CD4-positive, alpha-beta T cell (primary cell): ENCODE results near the gene UNC13A. TPM values are rescaled to one million over a fixed set of nuclear protein-coding genes. Genes with fewer than 3 reads are reported as not detected.

Experiments
- ATAC-seq: fragments of 200-7000 bp; cut with Tn5 transposase; one replicate; pipeline ENCODE4 v1.10.0; 2022; ENCODE audit warnings: mild to moderate bottlenecking; ENCODE audit not compliant: poor library complexity
- CTCF ChIA-PET: fragments of 350-600 bp; sonication (Branson Sonifier 250); formaldehyde crosslinking; loops from one replicate; lab custom pipeline; 2021; ENCODE audit warnings: antibody characterized with exemption, inconsistent platforms; lab: Charles Lee
- POLR2A ChIA-PET: fragments of 350-600 bp; sonication (Branson Sonifier 250); formaldehyde crosslinking; loops from one replicate; lab custom pipeline; 2021; ENCODE audit warnings: antibody characterized with exemption, inconsistent platforms; lab: Charles Lee
- DNase-seq, 14 experiments: peaks; one replicate each; pipeline ENCODE4 v3.0.0-alpha.2; 2013 to 2020; ENCODE audit warnings: mixed read lengths in 2 of 14
- H3K27ac ChIP-seq, 2 donors: one replicate each; pipeline versions ENCODE4 v1.5.1 to v1.7.0; 2013; ENCODE audit warnings: low read length in 2 of 2, low read depth in 1 of 2, mild to moderate bottlenecking in 1 of 2
- H3K27me3 ChIP-seq, 2 experiments: 1 replicate in 1 of 2; 2 replicates in 1 of 2; pipeline versions ENCODE4 v1.6.1 to v1.7.0; 2013; ENCODE audit warnings: low read length in 2 of 2, control low read depth in 1 of 2, mild to moderate bottlenecking in 1 of 2, moderate library complexity in 1 of 2; ENCODE audit not compliant: insufficient read depth in 2 of 2, control insufficient read depth in 1 of 2
- H3K36me3 ChIP-seq: one replicate; pipeline ENCODE4 v1.6.1; 2013; ENCODE audit warnings: low read length, control low read depth; ENCODE audit not compliant: insufficient read depth
- H3K4me1 ChIP-seq: one replicate; pipeline ENCODE4 v1.6.1; 2013; ENCODE audit warnings: low read length, control low read depth; ENCODE audit not compliant: insufficient read depth
- H3K4me3 ChIP-seq: one replicate; pipeline ENCODE4 v1.5.1; 2013; ENCODE audit warnings: mild to moderate bottlenecking, low read length, moderate library complexity
- H3K9me3 ChIP-seq, 2 experiments: 1 replicate in 1 of 2; 2 replicates in 1 of 2; pipeline versions ENCODE4 v1.6.1 to v1.7.0; 2013; ENCODE audit warnings: low read length in 2 of 2, mild to moderate bottlenecking in 2 of 2, control low read depth in 1 of 2, moderate library complexity in 1 of 2; ENCODE audit not compliant: control insufficient read depth in 1 of 2, insufficient read depth in 1 of 2
- H3K27ac Mint-ChIP-seq: one replicate; pipeline ENCODE4 v1.8.0; 2020; ENCODE audit warnings: mixed read lengths
- H3K27me3 Mint-ChIP-seq: one replicate; pipeline ENCODE4 v1.8.0; 2021; ENCODE audit warnings: mixed read lengths
- H3K36me3 Mint-ChIP-seq: one replicate; pipeline ENCODE4 v1.8.0; 2021; ENCODE audit warnings: low read depth, mixed read lengths
- H3K4me1 Mint-ChIP-seq: one replicate; pipeline ENCODE4 v1.8.0; 2021; ENCODE audit warnings: low read depth, mixed read lengths
- H3K4me3 Mint-ChIP-seq: one replicate; pipeline ENCODE4 v1.8.0; 2020; ENCODE audit warnings: mild to moderate bottlenecking, mixed read lengths
- H3K9me3 Mint-ChIP-seq: one replicate; pipeline ENCODE4 v1.8.0; 2020; ENCODE audit warnings: mixed read lengths
- intact Hi-C, 2 experiments: fragments of 100-400 bp; cut with DNase I in 1 of 2; cut with micrococcal nuclease in 1 of 2; formaldehyde crosslinking; loops; one replicate each; pipeline versions ENCODE4 v1.15.1 to v1.9.0; 2023 to 2025; cut with DNase I, micrococcal nuclease
- total RNA-seq, 174 experiments: library from RNA in 2 of 174; stranded (reverse) in 2 of 174; gene quantifications; one replicate each; pipeline ENCODE4 v1.2.3 and lab custom pipeline; 2021 to 2026
- TF ChIP-seq, protein P1 (sequence below): fragments of 200-600 bp; IDR thresholded peaks from one replicate; pipeline ENCODE4 v1.8.0; 2022; ENCODE audit warnings: antibody characterized with exemption, mild to moderate bottlenecking

The UNC13A gene
- total RNA-seq, 2 experiments from 2014 or later, result 0.11 to 0.14 TPM

DNA sequence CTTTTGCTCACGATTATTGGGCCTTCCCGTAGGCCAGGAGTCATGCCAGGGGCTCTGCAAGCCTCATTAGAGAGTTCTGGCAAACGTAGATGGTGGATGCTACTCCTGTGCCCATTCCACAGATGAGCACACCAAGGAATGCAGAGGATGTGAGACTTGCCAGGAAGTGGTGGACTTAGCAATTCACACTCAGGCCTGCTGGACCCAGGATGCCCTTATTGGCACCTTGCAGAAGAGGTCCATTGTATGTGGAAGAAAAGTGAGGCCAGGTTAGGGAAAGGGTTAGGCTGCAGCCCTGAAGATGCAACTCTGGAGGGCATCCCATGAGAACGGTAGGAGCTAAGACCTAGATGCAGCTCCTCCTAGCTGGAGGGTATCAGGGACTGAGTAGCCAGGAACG is 5.9 kb downstream of the UNC13A start:
- intact Hi-C loops, result no loop called here
- H3K27me3 ChIP-seq, result peaks cover 58 to 74% of the 10 kb centered on the region in 2 experiments
- POLR2A ChIA-PET, result no interaction called here
- CTCF ChIA-PET, result no interaction called here
- H3K4me3 ChIP-seq, result no peak overlapping the region
- H3K9me3 Mint-ChIP-seq, result no peaks in the 10 kb centered on the region
- H3K36me3 ChIP-seq, result no peaks in the 10 kb centered on the region
- H3K4me1 ChIP-seq, result peaks cover 24% of the 10 kb centered on the region
- H3K9me3 ChIP-seq, result peaks cover 0 to 14% of the 10 kb centered on the region in 2 experiments
- no peak overlapping the region for H3K4me3 Mint-ChIP-seq
- ATAC-seq (no peak), DNase-seq (no peak)
- no peaks in the 10 kb centered on the region for H3K36me3 Mint-ChIP-seq
- no peak overlapping the region for H3K27ac Mint-ChIP-seq
- peaks cover 89% of the 10 kb centered on the region for H3K27me3 Mint-ChIP-seq
- H3K27ac ChIP-seq, result no peak overlapping the region
- TF ChIP-seq, protein P1, sequence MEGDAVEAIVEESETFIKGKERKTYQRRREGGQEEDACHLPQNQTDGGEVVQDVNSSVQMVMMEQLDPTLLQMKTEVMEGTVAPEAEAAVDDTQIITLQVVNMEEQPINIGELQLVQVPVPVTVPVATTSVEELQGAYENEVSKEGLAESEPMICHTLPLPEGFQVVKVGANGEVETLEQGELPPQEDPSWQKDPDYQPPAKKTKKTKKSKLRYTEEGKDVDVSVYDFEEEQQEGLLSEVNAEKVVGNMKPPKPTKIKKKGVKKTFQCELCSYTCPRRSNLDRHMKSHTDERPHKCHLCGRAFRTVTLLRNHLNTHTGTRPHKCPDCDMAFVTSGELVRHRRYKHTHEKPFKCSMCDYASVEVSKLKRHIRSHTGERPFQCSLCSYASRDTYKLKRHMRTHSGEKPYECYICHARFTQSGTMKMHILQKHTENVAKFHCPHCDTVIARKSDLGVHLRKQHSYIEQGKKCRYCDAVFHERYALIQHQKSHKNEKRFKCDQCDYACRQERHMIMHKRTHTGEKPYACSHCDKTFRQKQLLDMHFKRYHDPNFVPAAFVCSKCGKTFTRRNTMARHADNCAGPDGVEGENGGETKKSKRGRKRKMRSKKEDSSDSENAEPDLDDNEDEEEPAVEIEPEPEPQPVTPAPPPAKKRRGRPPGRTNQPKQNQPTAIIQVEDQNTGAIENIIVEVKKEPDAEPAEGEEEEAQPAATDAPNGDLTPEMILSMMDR, result no peak
- H3K4me1 Mint-ChIP-seq, result peaks cover 1% of the 10 kb centered on the region

DNA sequence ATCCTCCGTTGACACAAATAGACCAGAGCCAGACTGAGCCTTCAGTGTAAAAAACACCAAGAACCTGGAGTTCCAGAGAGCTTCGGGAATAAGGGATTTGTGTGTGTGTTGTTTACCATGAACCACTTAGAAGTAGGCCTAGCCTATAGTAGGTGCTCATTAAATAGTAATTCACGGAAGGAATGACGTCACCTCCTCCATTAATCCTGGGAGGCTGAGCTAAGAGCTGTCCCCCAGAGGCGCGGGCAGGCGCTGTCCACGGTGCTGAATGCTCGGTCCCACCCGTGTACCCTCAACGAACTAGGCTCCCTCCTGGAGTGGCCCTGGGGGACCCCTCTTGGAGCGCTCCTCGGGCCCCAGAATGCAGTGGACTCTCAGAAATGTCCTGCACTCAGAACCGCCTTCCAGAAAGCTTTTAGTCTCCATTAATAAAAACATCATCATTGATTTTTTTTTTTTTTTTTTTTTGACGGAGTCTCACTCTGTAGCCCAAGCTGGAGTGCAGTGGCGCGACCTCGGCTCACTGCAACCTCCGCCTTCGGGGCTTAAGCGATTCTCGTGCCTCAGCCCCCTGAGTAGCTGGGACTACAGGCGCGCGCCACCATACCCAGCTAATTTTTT is 6.5 kb downstream of the UNC13A start:
- no peaks in the 10 kb centered on the region for H3K36me3 ChIP-seq
- POLR2A ChIA-PET, result no interaction called here
- Mint-ChIP-seq H3K9me3 (no peaks in the 10 kb centered on the region), H3K27me3 (peaks cover 90% of the 10 kb centered on the region), H3K4me1 (no peaks in the 10 kb centered on the region), H3K4me3 (no peak overlapping the region), H3K36me3 (no peaks in the 10 kb centered on the region), H3K27ac (no peak overlapping the region)
- DNase-seq (peak in 8 of 14 experiments; percentile 13 to 57 (median 36)), ATAC-seq (no peak)
- H3K4me3 ChIP-seq, result no peak overlapping the region
- H3K27me3 ChIP-seq, result peaks cover 53 to 67% of the 10 kb centered on the region in 2 experiments
- H3K27ac ChIP-seq, result no peak overlapping the region
- CTCF ChIA-PET, result no interaction called here
- peaks cover 18% of the 10 kb centered on the region for H3K4me1 ChIP-seq
- peaks cover 0 to 8% of the 10 kb centered on the region in 2 experiments for H3K9me3 ChIP-seq
- TF ChIP-seq, protein P1, result no peak
- intact Hi-C loops, result no loop called here

DNA sequence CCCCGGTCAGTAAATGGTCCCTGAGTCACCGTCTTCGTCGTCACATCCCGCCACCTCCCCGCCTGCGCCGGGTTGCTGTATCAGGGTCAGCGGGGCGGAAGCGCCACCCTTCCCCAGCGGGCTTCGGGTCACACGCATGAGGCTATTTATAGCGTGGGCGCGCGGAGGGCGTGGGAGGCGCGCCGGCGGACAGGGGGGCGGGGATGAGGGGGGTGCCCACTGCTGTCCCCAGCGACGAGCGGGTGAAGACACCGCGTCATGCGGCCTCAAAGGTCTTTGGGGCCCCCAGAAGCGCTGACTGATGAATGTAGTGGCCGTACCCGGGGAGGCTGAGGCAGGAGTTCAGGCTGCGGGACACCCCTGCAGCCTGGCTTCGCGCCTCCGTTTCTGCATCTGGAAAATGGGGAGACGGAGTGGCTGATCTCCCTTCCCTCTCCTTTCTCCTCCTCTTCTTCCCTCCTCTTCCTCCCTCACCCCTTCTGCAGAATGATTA is 7.9 kb downstream of the UNC13A start:
- no peak overlapping the region for H3K4me3 ChIP-seq
- peaks cover 85% of the 10 kb centered on the region for H3K27me3 Mint-ChIP-seq
- intact Hi-C loops, result no loop called here

More for the DNA sequence above, 7.9 kb downstream of the UNC13A start:
- no peaks in the 10 kb centered on the region for H3K36me3 ChIP-seq
- DNase-seq, result peak in 8 of 14 experiments; percentile 12 to 75 (median 36)
- peak; percentile 48 for ATAC-seq
- H3K36me3 Mint-ChIP-seq, result no peaks in the 10 kb centered on the region
- no peak overlapping the region for H3K4me3 Mint-ChIP-seq
- CTCF ChIA-PET, result interaction anchor here (0.7 kb wide), 1 partner anchor 13 kb away, joined by 3 read pairs; no protein-coding TSS in a partner anchor
- TF ChIP-seq, protein P1, result no peak
- H3K4me1 Mint-ChIP-seq, result no peaks in the 10 kb centered on the region
- no peaks in the 10 kb centered on the region for H3K9me3 Mint-ChIP-seq
- peaks cover 0 to 8% of the 10 kb centered on the region in 2 experiments for H3K9me3 ChIP-seq
- no peak overlapping the region for H3K27ac Mint-ChIP-seq
- POLR2A ChIA-PET, result no interaction called here
- peaks cover 10% of the 10 kb centered on the region for H3K4me1 ChIP-seq
- peaks cover 41 to 54% of the 10 kb centered on the region in 2 experiments for H3K27me3 ChIP-seq
- H3K27ac ChIP-seq, result no peak overlapping the region
